Measurements from ENCODE around the gene TMEM235.

DNA sequence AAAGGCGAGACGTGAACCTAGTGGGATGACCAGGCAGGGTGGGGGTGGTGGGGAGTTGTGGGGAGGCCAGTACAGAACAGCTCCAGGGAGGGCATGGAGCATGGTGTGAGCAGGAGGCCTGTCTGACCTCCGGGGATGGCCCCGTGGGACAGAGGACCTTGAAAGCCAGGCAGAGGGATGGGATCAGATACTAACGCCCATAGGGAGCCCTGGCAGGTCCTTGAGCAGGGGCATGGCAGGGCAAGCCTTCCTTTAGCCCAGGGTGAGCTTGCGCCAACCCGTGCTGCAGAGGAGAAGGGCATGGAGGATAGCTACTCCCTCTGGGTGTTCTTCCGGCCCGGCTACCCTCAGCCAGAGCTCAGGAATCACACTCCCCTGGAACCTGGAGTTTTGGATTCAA, 35.3 kb downstream of the TMEM235 start:
- no peak for TF ChIP-seq POLR2A (IDR thresholded peaks at IDR 0.05)
- TF ChIP-seq, protein P1, sequence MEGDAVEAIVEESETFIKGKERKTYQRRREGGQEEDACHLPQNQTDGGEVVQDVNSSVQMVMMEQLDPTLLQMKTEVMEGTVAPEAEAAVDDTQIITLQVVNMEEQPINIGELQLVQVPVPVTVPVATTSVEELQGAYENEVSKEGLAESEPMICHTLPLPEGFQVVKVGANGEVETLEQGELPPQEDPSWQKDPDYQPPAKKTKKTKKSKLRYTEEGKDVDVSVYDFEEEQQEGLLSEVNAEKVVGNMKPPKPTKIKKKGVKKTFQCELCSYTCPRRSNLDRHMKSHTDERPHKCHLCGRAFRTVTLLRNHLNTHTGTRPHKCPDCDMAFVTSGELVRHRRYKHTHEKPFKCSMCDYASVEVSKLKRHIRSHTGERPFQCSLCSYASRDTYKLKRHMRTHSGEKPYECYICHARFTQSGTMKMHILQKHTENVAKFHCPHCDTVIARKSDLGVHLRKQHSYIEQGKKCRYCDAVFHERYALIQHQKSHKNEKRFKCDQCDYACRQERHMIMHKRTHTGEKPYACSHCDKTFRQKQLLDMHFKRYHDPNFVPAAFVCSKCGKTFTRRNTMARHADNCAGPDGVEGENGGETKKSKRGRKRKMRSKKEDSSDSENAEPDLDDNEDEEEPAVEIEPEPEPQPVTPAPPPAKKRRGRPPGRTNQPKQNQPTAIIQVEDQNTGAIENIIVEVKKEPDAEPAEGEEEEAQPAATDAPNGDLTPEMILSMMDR (IDR thresholded peaks at IDR 0.05) = no peak
